GM12892 (cell line): ENCODE data around the gene HOXB6.

ENCODE experiments used
- DNase-seq: peaks from one replicate; pipeline ENCODE4 v3.0.0; 2011; ENCODE audit not compliant: insufficient read length
- FAIRE-seq: peaks from 2 replicates; lab custom pipeline; 2011; peaks lifted over from hg19 to GRCh38; lab: Jason Lieb, UNC
- POLR2A ChIP-seq: IDR thresholded peaks from 2 replicates; pipeline ENCODE4 v1.6.1; 2011; ENCODE audit warnings: low read depth, low read length, control low read depth
- POLR2AphosphoS5 ChIP-seq: IDR thresholded peaks from 2 replicates; pipeline ENCODE4 v1.6.1; 2011; ENCODE audit warnings: low read depth, low read length, control low read depth
- TAF1 ChIP-seq: IDR thresholded peaks from 2 replicates; pipeline ENCODE4 v1.6.1; 2011; ENCODE audit warnings: low read depth, mild to moderate bottlenecking, control low read depth, low read length, borderline replicate concordance

HOXB6 gene

GRCh38 chr17:48632579-48633265, 27.9 kb upstream of the HOXB6 start:
- FAIRE-seq (no peak), DNase-seq (no peak)
- TF ChIP-seq POLR2AphosphoS5: no peak
- no peak for TF ChIP-seq POLR2A
- no peak for TF ChIP-seq TAF1

GRCh38 chr17:48631693-48632578, 27.1 kb upstream of the HOXB6 start:
- DNase-seq (no peak), FAIRE-seq (peak; percentile 91)
- TF ChIP-seq TAF1 (no peak), POLR2AphosphoS5 (no peak), POLR2A (no peak)

GRCh38 chr17:48630925-48631692, 26.3 kb upstream of the HOXB6 start:
- FAIRE-seq (no peak), DNase-seq (no peak)

GRCh38 chr17:48630009-48630924, 25.5 kb upstream of the HOXB6 start:
- FAIRE-seq (no peak), DNase-seq (no peak)

More at GRCh38 chr17:48630925-48631692, 26.3 kb upstream of the HOXB6 start:
- TF ChIP-seq POLR2AphosphoS5 (no peak), TAF1 (no peak), POLR2A (no peak)

GRCh38 chr17:48629411-48629759, 24.6 kb upstream of the HOXB6 start:
- FAIRE-seq: no peak
- no peak for TF ChIP-seq POLR2A
- TF ChIP-seq POLR2AphosphoS5: no peak
- no peak for TF ChIP-seq TAF1
- DNase-seq: no peak

More at GRCh38 chr17:48630009-48630924, 25.5 kb upstream of the HOXB6 start:
- no peak for TF ChIP-seq POLR2A
- no peak for TF ChIP-seq TAF1
- no peak for TF ChIP-seq POLR2AphosphoS5

- no peak for DNase-seq
- no peak for TF ChIP-seq TAF1
- no peak for TF ChIP-seq POLR2AphosphoS5
- no peak for TF ChIP-seq POLR2A
- FAIRE-seq: no peak
These were observed 24.0 kb upstream of the HOXB6 start for GRCh38 chr17:48628649-48629410.

GRCh38 chr17:48627623-48628521, 23.1 kb upstream of the HOXB6 start:
- FAIRE-seq (no peak), DNase-seq (no peak)
- TF ChIP-seq POLR2AphosphoS5 (no peak), TAF1 (no peak), POLR2A (no peak)

- TF ChIP-seq POLR2A: no peak
- TF ChIP-seq TAF1: no peak
- TF ChIP-seq POLR2AphosphoS5: no peak
- DNase-seq: no peak
- no peak for FAIRE-seq
These were observed 22.4 kb upstream of the HOXB6 start for GRCh38 chr17:48627118-48627597.

- TF ChIP-seq POLR2AphosphoS5: no peak
- no peak for TF ChIP-seq POLR2A
- TF ChIP-seq TAF1: no peak
- no peak for DNase-seq
- FAIRE-seq: peak; percentile 80
These were observed 21.7 kb upstream of the HOXB6 start, which contains the start of gene HOXB9 for GRCh38 chr17:48626245-48627117. HOXB9 (minus strand) TSS chr17:48626358; CDS start chr17:48626269, 89 bp downstream.
